GM23248 (cell line): ENCODE data around the gene WAS. TPM values are rescaled to one million over a fixed set of nuclear protein-coding genes. Genes with fewer than 3 reads are reported as not detected.
A peak's percentile ranks its signal among the peaks of the same experiment; 100 is the strongest.

Experiments used
- DNase-seq: peaks from one replicate; pipeline ENCODE4 v3.0.0-alpha.2; 2015
- H2AFZ ChIP-seq: fragments of 200-600 bp; sonication (generic); 2 replicates; pipeline ENCODE4 v1.6.1; 2016; ENCODE audit warnings: antibody characterized with exemption
- H3F3A ChIP-seq: fragments of 200-600 bp; sonication (generic); 2 replicates; pipeline ENCODE4 v1.6.1; 2016; ENCODE audit warnings: mild to moderate bottlenecking, antibody characterized with exemption, mixed run types; ENCODE audit not compliant: insufficient read depth
- H3K27ac ChIP-seq: fragments of 200-600 bp; sonication (generic); 2 replicates; pipeline ENCODE4 v1.5.1; 2016; ENCODE audit warnings: mild to moderate bottlenecking
- H3K27me3 ChIP-seq: fragments of 200-600 bp; sonication (generic); replicated peaks from 2 replicates; pipeline ENCODE4 v1.6.1; 2016; ENCODE audit warnings: mild to moderate bottlenecking; ENCODE audit not compliant: insufficient read depth
- H3K36me3 ChIP-seq: fragments of 200-600 bp; sonication (generic); 2 replicates; pipeline ENCODE4 v1.6.1; 2016; ENCODE audit warnings: low read depth, mild to moderate bottlenecking
- H3K4me1 ChIP-seq: fragments of 200-600 bp; sonication (generic); 2 replicates; pipeline ENCODE4 v1.6.1; 2016; ENCODE audit warnings: mild to moderate bottlenecking; ENCODE audit not compliant: insufficient read depth
- H3K4me2 ChIP-seq: fragments of 200-600 bp; sonication (generic); one replicate; pipeline ENCODE4 v1.6.1; 2016; ENCODE audit warnings: mild to moderate bottlenecking; ENCODE audit not compliant: unreplicated experiment
- H3K4me3 ChIP-seq: fragments of 200-600 bp; sonication (generic); 2 replicates; pipeline ENCODE4 v1.5.1; 2016; ENCODE audit warnings: mild to moderate bottlenecking
- H3K79me2 ChIP-seq: fragments of 200-600 bp; sonication (generic); 2 replicates; pipeline ENCODE4 v1.6.1; 2016; ENCODE audit warnings: mild to moderate bottlenecking; ENCODE audit not compliant: insufficient read depth
- H3K9ac ChIP-seq: fragments of 200-600 bp; sonication (generic); 2 replicates; pipeline ENCODE4 v1.6.1; 2016; ENCODE audit warnings: mild to moderate bottlenecking
- H3K9me2 ChIP-seq: fragments of 200-600 bp; sonication (generic); 2 replicates; pipeline ENCODE4 v1.6.1; 2016; ENCODE audit warnings: mixed run types, mild to moderate bottlenecking, moderate library complexity; ENCODE audit not compliant: insufficient read depth
- H3K9me3 ChIP-seq: fragments of 200-600 bp; sonication (generic); one replicate; pipeline ENCODE4 v1.6.1; 2017; ENCODE audit warnings: low read depth
- H4K20me1 ChIP-seq: fragments of 200-600 bp; sonication (generic); 2 replicates; pipeline ENCODE4 v1.6.0; 2016; ENCODE audit not compliant: insufficient read depth
- EZH2 ChIP-seq: fragments of 200-600 bp; sonication (generic); IDR thresholded peaks from 2 replicates; pipeline ENCODE4 v1.6.1; 2018; ENCODE audit warnings: antibody characterized with exemption, mild to moderate bottlenecking; ENCODE audit not compliant: insufficient read depth, poor library complexity, severe bottlenecking
- EZH2phosphoT487 ChIP-seq: fragments of 200-600 bp; sonication (generic); IDR thresholded peaks from 2 replicates; pipeline ENCODE4 v1.6.1; 2018; ENCODE audit warnings: antibody characterized with exemption, moderate library complexity, mild to moderate bottlenecking, low read depth; ENCODE audit not compliant: insufficient read depth
- WGBS, 2 experiments: methylation state at CpG; one replicate each; pipeline ENCODE4 v1.1.6; 2015 to 2017; ENCODE audit warnings: low lambda C conversion rate in 2 of 2, low coverage in 1 of 2; ENCODE audit errors: missing lambda C conversion rate in 2 of 2; 5-methylcytosine and 5-hydroxymethylcytosine counted together
- in situ Hi-C: fragments of 300-500 bp; cut with MboI; formaldehyde crosslinking; loops from 2 replicates; pipeline ENCODE4 v1.15.0; 2020
- polyA plus RNA-seq: library from polyadenylated mRNA; unstranded; fragments of >200 nt; fragmentation: Nextera tagmentation; extraction: Ambion mirVana; gene quantifications from 2 replicates; pipeline ENCODE4 v1.2.1, GENCODE V29; 2016
- total RNA-seq: library from RNA; depleted of rRNA; stranded (reverse); fragments of >200 nt; shearing (Covaris generic); gene quantifications from 2 replicates; pipeline ENCODE4 v1.2.3, GENCODE V29; 2014

WAS gene
- total and polyA plus RNA-seq, 2 experiments from 2014 or later, result not detected

DNA sequence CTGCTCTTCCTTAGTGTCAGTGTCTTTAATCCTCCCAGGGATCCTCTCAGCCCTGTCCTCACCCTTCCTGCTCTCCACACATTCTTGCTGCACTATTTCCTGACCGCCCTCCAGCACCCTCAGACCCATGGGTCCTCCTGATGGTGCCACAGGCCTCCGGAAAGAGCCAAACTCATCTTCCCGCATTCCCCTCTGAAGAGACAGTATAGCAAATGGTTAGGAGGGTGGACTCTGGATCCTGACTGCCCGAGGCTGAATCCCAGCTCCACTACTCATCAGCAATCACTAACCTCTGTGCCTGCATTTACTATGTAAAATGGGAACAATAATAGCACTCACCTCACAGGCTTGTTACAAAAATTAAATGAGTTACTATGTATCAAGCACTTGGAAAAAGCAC lies 19.1 kb downstream of the WAS start:
- peaks cover 11% of the 10 kb centered on the region for H3K79me2 ChIP-seq
- H3K36me3 ChIP-seq, result no peaks in the 10 kb centered on the region
- 94 to 95% methylated on average over 3 to 4 of the region's 4 CpGs for WGBS, 2 experiments

GRCh38 chrX:48703228-48703627 lies 19.6 kb downstream of the WAS start:
- Histone ChIP-seq H3F3A (peaks cover 8% of the 10 kb centered on the region), H3K79me2 (peaks cover 6% of the 10 kb centered on the region), H3K27me3 (no peaks in the 10 kb centered on the region), H3K36me3 (no peaks in the 10 kb centered on the region), H2AFZ (no peak overlapping the region), H3K9ac (no peak overlapping the region), H4K20me1 (no peaks in the 10 kb centered on the region), H3K9me2 (no peaks in the 10 kb centered on the region), H3K4me1 (no peaks in the 10 kb centered on the region), H3K27ac (no peak overlapping the region), H3K4me3 (no peak overlapping the region), H3K9me3 (no peaks in the 10 kb centered on the region), H3K4me2 (no peak overlapping the region)
- TF ChIP-seq EZH2 (no peak), EZH2phosphoT487 (no peak)
- in situ Hi-C loops, result no loop called here
- DNase-seq, result no peak
- 68 to 72% methylated on average over 6 to 7 of the region's 7 CpGs for WGBS, 2 experiments

More for the DNA sequence above, 19.1 kb downstream of the WAS start:
- no peaks in the 10 kb centered on the region for H3K27me3 ChIP-seq
- no peaks in the 10 kb centered on the region for H3K4me1 ChIP-seq
- TF ChIP-seq EZH2phosphoT487 (no peak), EZH2 (no peak)
- no peaks in the 10 kb centered on the region for H4K20me1 ChIP-seq
- H2AFZ ChIP-seq, result no peak overlapping the region
- no peak overlapping the region for H3K4me2 ChIP-seq
- no peak overlapping the region for H3K4me3 ChIP-seq
- in situ Hi-C loops, result no loop called here
- no peak overlapping the region for H3K27ac ChIP-seq
- H3K9me3 ChIP-seq, result no peaks in the 10 kb centered on the region
- DNase-seq, result no peak
- H3K9me2 ChIP-seq, result no peaks in the 10 kb centered on the region
- H3K9ac ChIP-seq, result no peak overlapping the region
- peaks cover 8% of the 10 kb centered on the region for H3F3A ChIP-seq

DNA sequence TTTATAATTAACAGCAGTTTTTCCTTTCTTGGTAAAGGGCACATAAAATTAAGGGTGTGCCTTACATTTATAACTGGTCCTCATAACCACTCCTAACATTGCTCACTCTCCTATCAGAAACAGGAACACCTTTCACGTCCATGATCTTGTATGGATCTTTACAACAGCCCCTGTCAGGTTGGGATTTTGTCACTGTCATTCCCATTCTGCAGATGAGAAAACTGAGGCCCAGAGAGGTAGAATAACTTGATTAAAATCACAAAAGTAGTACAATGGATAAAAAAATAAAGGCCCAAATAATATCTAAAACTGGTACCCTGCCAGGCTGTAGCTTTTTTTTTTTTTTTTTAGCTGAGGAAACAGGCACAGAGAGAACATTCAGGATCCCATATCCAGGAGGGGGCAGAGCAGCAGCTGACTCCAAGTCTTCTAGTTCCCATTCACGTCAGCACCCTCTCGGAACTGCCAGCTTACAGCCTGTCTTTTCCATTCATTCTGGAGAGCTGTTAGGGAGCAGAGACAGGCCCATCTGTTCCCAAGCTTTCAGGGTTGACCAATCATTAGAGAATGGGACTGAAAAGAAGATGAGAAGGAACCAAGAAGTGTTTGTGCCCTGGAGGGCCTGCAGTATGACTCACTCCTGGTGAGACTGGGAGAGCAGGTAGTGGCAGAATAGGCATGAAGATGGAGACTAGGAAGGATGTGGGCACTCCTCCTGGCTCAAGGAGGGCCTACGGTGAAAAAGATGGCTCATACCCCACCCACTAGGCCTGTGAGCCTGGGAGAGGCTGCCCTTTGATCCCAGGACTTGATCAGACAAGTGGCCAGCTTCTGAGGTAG lies 20.3 kb downstream of the WAS start:
- no peaks in the 10 kb centered on the region for H3K36me3 ChIP-seq
- no peak overlapping the region for H3K4me2 ChIP-seq
- peaks cover 8% of the 10 kb centered on the region for H3F3A ChIP-seq
- H2AFZ ChIP-seq, result no peak overlapping the region
- no peak overlapping the region for H3K4me3 ChIP-seq
- in situ Hi-C loops, result no loop called here
- 24 to 43% methylated on average over 4 of the region's 4 CpGs for WGBS, 2 experiments
- no peaks in the 10 kb centered on the region for H3K4me1 ChIP-seq
- TF ChIP-seq EZH2 (no peak), EZH2phosphoT487 (no peak)
- no peak overlapping the region for H3K9ac ChIP-seq
- H3K79me2 ChIP-seq, result no peaks in the 10 kb centered on the region; the same call in 1 of the 2 replicates
- no peaks in the 10 kb centered on the region for H4K20me1 ChIP-seq
- 0 out of 2 replicates have a peak overlapping the region, but pooled peaks have one; percentile 12 for H3K27ac ChIP-seq
- DNase-seq, result peak; percentile 57
- H3K9me2 ChIP-seq, result no peaks in the 10 kb centered on the region
- no peaks in the 10 kb centered on the region for H3K27me3 ChIP-seq
- H3K9me3 ChIP-seq, result no peaks in the 10 kb centered on the region

DNA sequence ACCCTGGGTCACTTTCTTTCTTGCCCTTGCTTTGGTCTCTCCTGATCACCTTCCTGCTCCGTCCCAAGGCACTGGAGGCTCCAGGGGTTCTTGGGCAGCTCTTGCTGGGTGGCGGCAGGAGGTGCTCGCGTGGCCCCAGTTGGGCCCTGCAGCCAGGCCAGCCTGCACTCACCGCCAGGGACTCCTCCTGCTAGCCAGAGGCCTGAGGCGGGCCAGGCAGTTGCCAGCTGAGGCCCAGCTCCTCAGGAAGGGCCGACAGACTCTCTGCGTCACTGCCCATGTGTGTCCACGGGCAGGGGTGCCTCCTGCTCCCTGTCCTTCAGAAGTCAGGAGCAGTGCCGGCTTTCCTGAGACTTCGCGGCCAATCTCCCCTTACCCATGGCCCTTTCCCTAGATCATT lies 22.3 kb downstream of the WAS start:
- H3K4me3 ChIP-seq, result no peak overlapping the region
- H3K4me1 ChIP-seq, result no peaks in the 10 kb centered on the region
- peaks cover 8% of the 10 kb centered on the region for H3F3A ChIP-seq
- no peaks in the 10 kb centered on the region for H3K9me3 ChIP-seq
- no peaks in the 10 kb centered on the region for H4K20me1 ChIP-seq
- in situ Hi-C loops, result no loop called here
- H3K36me3 ChIP-seq, result no peaks in the 10 kb centered on the region
- no peaks in the 10 kb centered on the region for H3K27me3 ChIP-seq
- no peak overlapping the region for H3K9ac ChIP-seq
- no peak overlapping the region for H3K27ac ChIP-seq
- H3K4me2 ChIP-seq, result no peak overlapping the region
- 87 to 93% methylated on average over 4 of the region's 12 CpGs for WGBS, 2 experiments
- H3K79me2 ChIP-seq, result no peaks in the 10 kb centered on the region
- no peaks in the 10 kb centered on the region for H3K9me2 ChIP-seq
- no peak overlapping the region for H2AFZ ChIP-seq
- TF ChIP-seq EZH2phosphoT487, result no peak
- TF ChIP-seq EZH2, result no peak
- no peak for DNase-seq
